ENCODE results near the gene ACVR1B. TPM values are rescaled to one million over a fixed set of nuclear protein-coding genes. Genes with fewer than 3 reads are reported as not detected.

ACVR1B gene
- total and polyA plus RNA-seq, 4 donors, result 16.1 to 50.5 (median 37.8) TPM

- Histone ChIP-seq H3K27me3 (ENCODE audit: control insufficient read depth, insufficient read depth, low read length) (peaks cover 6% of the 10 kb centered on the region), H3K4me1 (ENCODE audit: control insufficient read depth, insufficient read depth, low read length) (peaks cover 42% of the 10 kb centered on the region), H3K4me3 (ENCODE audit: low read depth, low read length) (no peak overlapping the region), H3K27ac (ENCODE audit: low read depth, low read length) (no peak overlapping the region), H3K9me3 (ENCODE audit: control insufficient read depth, insufficient read depth, low read length) (no peaks in the 10 kb centered on the region), H3K36me3 (ENCODE audit: control insufficient read depth, insufficient read depth, low read length) (peaks cover 9% of the 10 kb centered on the region)
- WGBS (ENCODE audit: insufficient coverage), result 93% methylated on average over 13 of the region's 16 CpGs
- DNase-seq (ENCODE audit: low read depth in 4 of 6, low spot score in 6 of 6), result no peak
These were observed 62.3 kb downstream of the ACVR1B start for GRCh38 chr12:52013626-52014310.

GRCh38 chr12:52014567-52015530, 63.4 kb downstream of the ACVR1B start:
- H3K4me1 ChIP-seq (ENCODE audit: control insufficient read depth, insufficient read depth, low read length), result peaks cover 31% of the 10 kb centered on the region
- WGBS (ENCODE audit: insufficient coverage), result 18% methylated on average over 82 of the region's 93 CpGs
- no peak overlapping the region for H3K27ac ChIP-seq (ENCODE audit: low read depth, low read length)
- no peak overlapping the region for H3K4me3 ChIP-seq (ENCODE audit: low read depth, low read length)
- peaks cover 5% of the 10 kb centered on the region for H3K36me3 ChIP-seq (ENCODE audit: control insufficient read depth, insufficient read depth, low read length)
- H3K9me3 ChIP-seq (ENCODE audit: control insufficient read depth, insufficient read depth, low read length), result no peaks in the 10 kb centered on the region
- peaks cover 8% of the 10 kb centered on the region for H3K27me3 ChIP-seq (ENCODE audit: control insufficient read depth, insufficient read depth, low read length)
- DNase-seq (ENCODE audit: low read depth in 4 of 6, low spot score in 6 of 6), result peak in 1 of 6 donors; percentile 57

GRCh38 chr12:52015532-52016041, 64.1 kb downstream of the ACVR1B start:
- H3K27ac ChIP-seq (ENCODE audit: low read depth, low read length), result no peak overlapping the region
- peaks cover 30% of the 10 kb centered on the region for H3K4me1 ChIP-seq (ENCODE audit: control insufficient read depth, insufficient read depth, low read length)
- H3K9me3 ChIP-seq (ENCODE audit: control insufficient read depth, insufficient read depth, low read length), result no peaks in the 10 kb centered on the region
- WGBS (ENCODE audit: insufficient coverage), result 63% methylated on average over 8 of the region's 10 CpGs
- H3K4me3 ChIP-seq (ENCODE audit: low read depth, low read length), result no peak overlapping the region
- peaks cover 8% of the 10 kb centered on the region for H3K27me3 ChIP-seq (ENCODE audit: control insufficient read depth, insufficient read depth, low read length)
- H3K36me3 ChIP-seq (ENCODE audit: control insufficient read depth, insufficient read depth, low read length), result peaks cover 5% of the 10 kb centered on the region
- no peak for DNase-seq (ENCODE audit: low read depth in 4 of 6, low spot score in 6 of 6)

- no peak for DNase-seq (ENCODE audit: low read depth in 4 of 6, low spot score in 6 of 6)
- Histone ChIP-seq H3K27ac (ENCODE audit: low read depth, low read length) (no peak overlapping the region), H3K4me3 (ENCODE audit: low read depth, low read length) (no peak overlapping the region), H3K36me3 (ENCODE audit: control insufficient read depth, insufficient read depth, low read length) (peaks cover 5% of the 10 kb centered on the region), H3K27me3 (ENCODE audit: control insufficient read depth, insufficient read depth, low read length) (peaks cover 16% of the 10 kb centered on the region), H3K4me1 (ENCODE audit: control insufficient read depth, insufficient read depth, low read length) (peaks cover 28% of the 10 kb centered on the region), H3K9me3 (ENCODE audit: control insufficient read depth, insufficient read depth, low read length) (no peaks in the 10 kb centered on the region)
- WGBS (ENCODE audit: insufficient coverage), result 54% methylated on average over 3 of the region's 4 CpGs
These were observed 67.1 kb downstream of the ACVR1B start for GRCh38 chr12:52018433-52019112.

- H3K4me3 ChIP-seq (ENCODE audit: low read depth, low read length), result no peak overlapping the region
- peaks cover 16% of the 10 kb centered on the region for H3K27me3 ChIP-seq (ENCODE audit: control insufficient read depth, insufficient read depth, low read length)
- no peak overlapping the region for H3K27ac ChIP-seq (ENCODE audit: low read depth, low read length)
- WGBS (ENCODE audit: insufficient coverage), result 69% methylated on average over 8 of the region's 13 CpGs
- no peaks in the 10 kb centered on the region for H3K9me3 ChIP-seq (ENCODE audit: control insufficient read depth, insufficient read depth, low read length)
- H3K4me1 ChIP-seq (ENCODE audit: control insufficient read depth, insufficient read depth, low read length), result peaks cover 35% of the 10 kb centered on the region
- H3K36me3 ChIP-seq (ENCODE audit: control insufficient read depth, insufficient read depth, low read length), result peaks cover 5% of the 10 kb centered on the region
- no peak for DNase-seq (ENCODE audit: low read depth in 4 of 6, low spot score in 6 of 6)
These were observed 67.7 kb downstream of the ACVR1B start for GRCh38 chr12:52019113-52019770.

- Histone ChIP-seq H3K4me1 (ENCODE audit: control insufficient read depth, insufficient read depth, low read length) (peaks cover 38% of the 10 kb centered on the region), H3K9me3 (ENCODE audit: control insufficient read depth, insufficient read depth, low read length) (no peaks in the 10 kb centered on the region), H3K27ac (ENCODE audit: low read depth, low read length) (no peak overlapping the region), H3K27me3 (ENCODE audit: control insufficient read depth, insufficient read depth, low read length) (peaks cover 10% of the 10 kb centered on the region), H3K36me3 (ENCODE audit: control insufficient read depth, insufficient read depth, low read length) (no peaks in the 10 kb centered on the region), H3K4me3 (ENCODE audit: low read depth, low read length) (no peak overlapping the region)
- 13% methylated on average over 6 of the region's 9 CpGs for WGBS (ENCODE audit: insufficient coverage)
- DNase-seq (ENCODE audit: low read depth in 4 of 6, low spot score in 6 of 6), result peak in 2 of 6 donors; percentile 51 to 55
These were observed 69.2 kb downstream of the ACVR1B start for GRCh38 chr12:52020539-52021336.

GRCh38 chr12:52022841-52023181, 71.3 kb downstream of the ACVR1B start:
- H3K27ac ChIP-seq (ENCODE audit: low read depth, low read length), result no peak overlapping the region
- H3K9me3 ChIP-seq (ENCODE audit: control insufficient read depth, insufficient read depth, low read length), result no peaks in the 10 kb centered on the region
- peak in 1 of 6 donors; percentile 41 for DNase-seq (ENCODE audit: low read depth in 4 of 6, low spot score in 6 of 6)
- H3K36me3 ChIP-seq (ENCODE audit: control insufficient read depth, insufficient read depth, low read length), result no peaks in the 10 kb centered on the region
- H3K4me3 ChIP-seq (ENCODE audit: low read depth, low read length), result peak overlapping the region; percentile 60
- H3K4me1 ChIP-seq (ENCODE audit: control insufficient read depth, insufficient read depth, low read length), result peaks cover 41% of the 10 kb centered on the region
- WGBS (ENCODE audit: insufficient coverage), result 16% methylated on average over 14 of the region's 14 CpGs
- H3K27me3 ChIP-seq (ENCODE audit: control insufficient read depth, insufficient read depth, low read length), result peaks cover 10% of the 10 kb centered on the region

- WGBS (ENCODE audit: insufficient coverage), result 0% methylated on average over 66 of the region's 70 CpGs
- H3K27ac ChIP-seq (ENCODE audit: low read depth, low read length), result peak overlapping the region; percentile 8
- DNase-seq (ENCODE audit: low read depth in 4 of 6, low spot score in 6 of 6), result peak in 3 of 6 donors; percentile 66 to 93 (median 90)
- H3K36me3 ChIP-seq (ENCODE audit: control insufficient read depth, insufficient read depth, low read length), result no peaks in the 10 kb centered on the region
- peaks cover 41% of the 10 kb centered on the region for H3K4me1 ChIP-seq (ENCODE audit: control insufficient read depth, insufficient read depth, low read length)
- H3K4me3 ChIP-seq (ENCODE audit: low read depth, low read length), result peak overlapping the region; percentile 60
- peaks cover 10% of the 10 kb centered on the region for H3K27me3 ChIP-seq (ENCODE audit: control insufficient read depth, insufficient read depth, low read length)
- H3K9me3 ChIP-seq (ENCODE audit: control insufficient read depth, insufficient read depth, low read length), result no peaks in the 10 kb centered on the region
These were observed 71.9 kb downstream of the ACVR1B start for GRCh38 chr12:52023182-52023975.
